ENCODE data around the gene OR7G2.

OR7G2 gene

GRCh38 chr19:9107375-9107774, at the start of gene OR7G2:
OR7G2 (minus strand) TSS chr19:9107475; CDS start chr19:9103243, 4,232 bp downstream.
- no peak for DNase-seq (ENCODE audit: low spot score)
- Histone ChIP-seq H3K27ac (no peak within 1 kb of the TSS), H3K4me3 (no peak within 1 kb of the TSS)
- TF ChIP-seq CTCF (IDR thresholded peaks at IDR 0.05): no peak

- Histone ChIP-seq H3K27ac (no peak overlapping the region), H3K4me3 (no peak overlapping the region)
- TF ChIP-seq CTCF (IDR thresholded peaks at IDR 0.05): no peak
- no peak for DNase-seq (ENCODE audit: low spot score)
These were observed 49.0 kb upstream of the OR7G2 start for GRCh38 chr19:9156304-9156703.

GRCh38 chr19:9155591-9155990, 48.3 kb upstream of the OR7G2 start:
- TF ChIP-seq CTCF (IDR thresholded peaks at IDR 0.05): no peak
- DNase-seq (ENCODE audit: low spot score): no peak
- no peak overlapping the region for H3K27ac ChIP-seq
- no peak overlapping the region for H3K4me3 ChIP-seq

GRCh38 chr19:9151367-9151766, 44.1 kb upstream of the OR7G2 start:
- no peak for TF ChIP-seq CTCF (IDR thresholded peaks at IDR 0.05)
- H3K27ac ChIP-seq: no peak overlapping the region
- no peak overlapping the region for H3K4me3 ChIP-seq
- no peak for DNase-seq (ENCODE audit: low spot score)

GRCh38 chr19:9150650-9151049, 43.4 kb upstream of the OR7G2 start:
- Histone ChIP-seq H3K4me3 (no peak overlapping the region), H3K27ac (no peak overlapping the region)
- no peak for DNase-seq (ENCODE audit: low spot score)
- TF ChIP-seq CTCF (IDR thresholded peaks at IDR 0.05): no peak

- DNase-seq (ENCODE audit: low spot score): no peak
- Histone ChIP-seq H3K4me3 (no peak overlapping the region), H3K27ac (no peak overlapping the region)
- TF ChIP-seq CTCF (IDR thresholded peaks at IDR 0.05): no peak
These were observed 42.7 kb upstream of the OR7G2 start for GRCh38 chr19:9149997-9150396.

GRCh38 chr19:9148697-9149096, 41.4 kb upstream of the OR7G2 start:
- no peak for DNase-seq (ENCODE audit: low spot score)
- no peak for TF ChIP-seq CTCF (IDR thresholded peaks at IDR 0.05)
- Histone ChIP-seq H3K4me3 (no peak overlapping the region), H3K27ac (no peak overlapping the region)

Measured in coronary artery (tissue), 2 donors.